NCI-H524 treated with DMSO at 0.1 percent for 48 hours (cell line): ENCODE measurements around the gene IL22.

Experiments used
- DNase-seq: peaks from one replicate; lab custom pipeline; 2025; lab: John Stamatoyannopoulos, UW

Gene IL22

GRCh38 chr12:68264158-68264855, 10.9 kb upstream of the IL22 start:
- no peak for DNase-seq

- no peak for DNase-seq
These were observed 10.0 kb upstream of the IL22 start for GRCh38 chr12:68263366-68263765.

- no peak for DNase-seq
These were observed 8.5 kb upstream of the IL22 start for GRCh38 chr12:68261896-68262295.

GRCh38 chr12:68260153-68260552, 6.7 kb upstream of the IL22 start:
- no peak for DNase-seq

GRCh38 chr12:68259318-68259940, 6.0 kb upstream of the IL22 start:
- DNase-seq = no peak

- no peak for DNase-seq
These were observed 1.3 kb downstream of the IL22 start for GRCh38 chr12:68252077-68252476.

GRCh38 chr12:68250454-68250853, 3.0 kb downstream of the IL22 start:
- no peak for DNase-seq

GRCh38 chr12:68247785-68248184, 5.6 kb downstream of the IL22 start:
- no peak for DNase-seq

- no peak for DNase-seq
These were observed 7.1 kb downstream of the IL22 start for GRCh38 chr12:68246350-68246749.

- DNase-seq = no peak
These were observed 8.0 kb downstream of the IL22 start for GRCh38 chr12:68245180-68246021.

GRCh38 chr12:68242777-68243176, 10.6 kb downstream of the IL22 start:
- no peak for DNase-seq

- DNase-seq = no peak
These were observed 12.4 kb downstream of the IL22 start for GRCh38 chr12:68240975-68241374.

GRCh38 chr12:68240079-68240478, 13.3 kb downstream of the IL22 start:
- no peak for DNase-seq

- no peak for DNase-seq
These were observed 14.0 kb downstream of the IL22 start for GRCh38 chr12:68239309-68239982.

- no peak for DNase-seq
These were observed 15.8 kb downstream of the IL22 start for GRCh38 chr12:68237619-68238018.

GRCh38 chr12:68237078-68237477, 16.3 kb downstream of the IL22 start:
- DNase-seq = no peak

- no peak for DNase-seq
These were observed 16.9 kb downstream of the IL22 start for GRCh38 chr12:68236421-68237059.

GRCh38 chr12:68235576-68235975, 17.8 kb downstream of the IL22 start:
- no peak for DNase-seq

- DNase-seq = no peak
These were observed 19.3 kb downstream of the IL22 start for GRCh38 chr12:68234140-68234539.

- no peak for DNase-seq
These were observed 19.9 kb downstream of the IL22 start for GRCh38 chr12:68233498-68233897.

GRCh38 chr12:68231691-68232090, 21.7 kb downstream of the IL22 start:
- DNase-seq = no peak

- DNase-seq = no peak
These were observed 22.2 kb downstream of the IL22 start for GRCh38 chr12:68231229-68231628.
